Stimulated activated naive CD4-positive, alpha-beta T cell (primary cell): Measurements from ENCODE around the gene REPIN1.
A peak's percentile ranks its signal among the peaks of the same experiment; 100 is the strongest.

Source experiments
- DNase-seq, 6 experiments: peaks; one replicate each; lab custom pipeline; 2025; lab: John Stamatoyannopoulos, UW

REPIN1 gene

DNA sequence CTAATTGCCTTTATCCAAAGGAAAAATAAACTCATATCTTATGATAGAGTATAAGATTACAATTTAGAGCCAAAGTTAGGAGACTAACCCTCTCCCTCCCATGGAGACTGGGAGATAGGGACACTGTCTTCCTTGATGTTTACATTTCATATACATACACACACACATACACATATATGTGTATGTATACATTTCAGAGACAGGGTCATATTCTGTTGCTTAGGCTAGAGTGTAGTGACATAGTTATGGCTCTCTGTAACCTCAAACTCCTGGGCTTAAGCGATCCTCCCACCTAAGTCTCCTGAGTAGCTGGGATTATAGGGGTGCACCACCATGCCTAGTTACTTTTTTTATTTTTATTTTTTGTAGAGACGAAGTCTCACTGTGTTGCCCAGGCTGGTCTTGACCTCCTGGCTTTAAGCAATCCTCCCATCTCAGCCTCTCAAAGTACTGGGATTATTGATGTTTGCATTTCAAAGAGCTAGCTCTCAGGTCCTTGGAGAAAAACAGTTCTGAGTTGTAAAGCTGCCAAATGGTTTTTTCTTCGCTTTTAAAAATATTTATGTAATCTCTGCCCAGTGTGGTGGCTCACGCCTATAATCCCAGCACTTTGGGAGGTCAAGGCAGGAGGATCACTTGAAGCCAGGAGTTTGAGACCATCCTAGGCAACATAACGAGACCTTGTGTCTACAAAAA lies 8.1 kb upstream of the REPIN1 start:
- no peak for DNase-seq

DNA sequence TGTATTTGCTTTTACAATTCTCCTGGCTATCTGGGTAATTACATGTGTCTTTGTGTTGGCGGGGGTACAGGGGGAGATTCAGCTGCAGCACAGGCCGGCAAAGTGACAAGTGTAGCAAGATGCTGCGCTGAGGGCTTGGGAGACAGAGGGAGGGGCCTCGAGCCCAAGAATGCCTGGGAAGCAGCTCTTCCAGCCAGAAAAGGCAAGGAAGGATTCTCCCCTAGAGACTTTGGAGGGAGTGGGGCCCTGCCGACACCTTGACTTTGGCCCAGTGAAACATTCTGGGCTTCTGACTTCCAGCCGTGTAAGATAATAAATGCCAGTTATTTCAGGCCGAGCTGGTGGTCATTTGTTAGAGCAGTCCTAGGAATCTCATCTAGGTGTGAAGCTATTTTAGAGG lies 7.2 kb upstream of the REPIN1 start:
- no peak for DNase-seq

DNA sequence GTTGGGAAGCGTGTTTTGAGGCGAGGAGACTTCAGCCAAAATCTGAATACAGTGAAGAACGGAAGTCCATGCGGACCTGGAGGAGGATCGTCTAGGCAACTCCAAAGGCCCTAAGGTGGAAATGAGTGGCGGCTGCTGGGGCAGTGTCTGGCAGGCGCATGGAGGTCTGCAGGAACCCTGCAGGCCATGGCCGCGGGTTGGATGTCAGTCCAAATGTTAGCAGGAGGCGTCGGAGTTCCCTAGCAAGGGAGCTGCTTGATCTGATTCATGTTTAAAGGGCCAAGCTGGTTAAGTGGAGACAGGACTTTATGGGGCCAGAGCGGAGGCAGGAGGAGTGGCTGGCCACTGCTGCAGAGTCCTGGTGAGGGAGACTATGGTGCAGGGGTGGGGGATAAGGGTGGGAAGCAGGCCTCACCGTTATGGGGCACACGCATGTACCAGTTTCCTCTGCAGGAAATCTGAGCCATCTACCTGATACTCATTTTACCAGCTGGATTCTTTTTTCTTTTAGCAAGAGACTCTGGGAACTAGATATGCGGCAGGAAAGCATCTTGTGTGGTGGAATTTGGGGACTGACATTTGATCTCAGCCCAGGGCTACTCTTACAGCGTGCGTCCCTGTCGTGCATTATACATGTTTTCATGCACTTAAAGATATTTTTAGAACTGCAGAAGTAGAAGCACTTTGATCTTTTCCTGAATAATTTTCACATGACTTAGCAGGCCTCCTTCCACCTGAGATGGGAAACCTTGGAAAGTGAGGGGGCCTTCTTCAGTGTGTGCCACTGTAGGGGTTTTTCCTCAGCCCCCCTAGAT lies 6.6 kb upstream of the REPIN1 start:
- no peak for DNase-seq

- DNase-seq, result no peak
Measured at GRCh38 chr7:150363370-150363769, 5.3 kb upstream of the REPIN1 start.

DNA sequence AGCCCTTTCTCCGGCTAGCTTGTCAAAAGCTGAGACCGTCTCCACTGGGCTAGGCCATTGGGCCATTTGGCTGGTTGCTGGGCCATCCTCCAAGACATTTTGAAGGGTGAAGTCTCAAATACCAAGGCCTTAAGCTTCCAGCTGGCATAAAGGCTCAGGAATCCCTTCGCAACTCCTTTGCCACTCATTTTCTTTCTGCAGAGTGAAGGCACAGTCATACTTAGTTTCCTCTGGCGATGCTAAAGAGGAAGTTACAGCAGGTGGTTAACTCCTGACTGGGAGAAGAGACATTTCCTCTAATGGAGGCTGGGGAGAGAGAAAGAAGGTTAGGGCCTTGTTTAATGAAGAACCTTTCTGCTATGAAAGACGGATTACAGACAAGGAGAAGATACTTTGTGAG lies 4.8 kb upstream of the REPIN1 start:
- no peak for DNase-seq

- DNase-seq, result no peak
Measured at GRCh38 chr7:150365194-150365593, 3.4 kb upstream of the REPIN1 start.

GRCh38 chr7:150365673-150366398 lies 2.8 kb upstream of the REPIN1 start:
- DNase-seq, result peak in 1 of 6 experiments; percentile 8

GRCh38 chr7:150367677-150368095 lies 936 bp upstream of the REPIN1 start:
- no peak for DNase-seq

- DNase-seq, result peak; percentile 65 to 86 (median 70)
Measured at GRCh38 chr7:150368884-150369747, 494 bp downstream of the REPIN1 start.

DNA sequence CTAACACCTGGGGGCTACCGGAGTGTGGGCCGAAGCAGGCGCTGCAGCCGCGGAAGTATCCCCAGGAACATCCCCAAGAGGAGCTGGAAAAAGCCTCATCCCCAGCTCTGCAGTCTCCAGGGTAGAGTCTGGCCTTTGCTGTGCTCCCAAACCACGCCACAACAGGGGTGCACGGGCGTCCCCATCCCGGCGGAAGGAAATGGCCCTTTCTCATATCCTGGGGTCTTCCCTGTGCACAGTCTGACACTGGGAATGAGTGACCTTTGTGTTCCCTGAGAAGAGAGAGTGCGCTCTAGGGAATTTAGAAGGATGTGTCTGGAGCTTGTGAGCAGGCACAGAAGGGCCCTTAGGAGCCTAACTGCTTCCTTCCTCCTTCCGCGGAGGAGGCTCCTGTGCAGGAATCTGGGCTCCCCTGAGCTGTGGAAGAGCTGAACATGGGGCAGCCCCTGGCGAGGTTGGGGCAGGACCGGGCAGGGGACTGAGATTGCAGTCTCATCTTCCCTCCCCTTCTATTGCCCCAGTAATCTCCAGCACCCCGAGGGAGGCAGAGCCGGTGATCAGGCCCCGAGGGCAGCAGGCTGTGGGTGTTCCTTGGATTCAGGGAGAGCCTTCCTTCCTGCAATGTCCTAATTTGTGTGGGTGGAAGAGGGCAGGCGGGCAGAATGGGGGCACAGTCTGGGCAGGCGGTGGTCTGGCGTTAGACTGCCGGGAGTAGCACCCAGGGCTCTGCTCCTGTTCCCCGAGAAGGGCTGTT lies 1.3 kb downstream of the REPIN1 start:
- DNase-seq, result peak in 1 of 6 experiments; percentile 22

DNA sequence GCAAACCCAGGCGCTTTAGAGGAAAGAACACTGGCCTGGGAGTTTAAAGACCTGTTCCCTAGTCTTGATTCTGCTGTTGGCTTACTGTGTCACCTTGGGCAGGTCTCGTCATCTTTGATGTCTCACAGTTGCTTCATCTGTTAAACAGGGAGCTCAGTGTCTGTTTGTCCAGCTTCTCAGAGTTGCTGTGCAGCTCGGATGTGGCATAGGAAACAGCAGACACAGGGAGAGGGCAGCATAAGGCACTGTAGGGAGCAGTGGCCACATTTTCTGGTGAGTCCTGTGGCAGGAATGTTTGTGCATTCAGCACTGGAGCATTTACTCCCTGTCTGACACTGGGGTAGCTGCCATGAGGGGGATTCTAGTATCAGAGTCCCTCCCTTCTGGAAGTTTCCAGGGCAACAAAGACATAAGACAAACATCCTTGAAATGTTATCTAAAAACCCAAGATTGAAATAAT lies 2.0 kb downstream of the REPIN1 start:
- no peak for DNase-seq

DNA sequence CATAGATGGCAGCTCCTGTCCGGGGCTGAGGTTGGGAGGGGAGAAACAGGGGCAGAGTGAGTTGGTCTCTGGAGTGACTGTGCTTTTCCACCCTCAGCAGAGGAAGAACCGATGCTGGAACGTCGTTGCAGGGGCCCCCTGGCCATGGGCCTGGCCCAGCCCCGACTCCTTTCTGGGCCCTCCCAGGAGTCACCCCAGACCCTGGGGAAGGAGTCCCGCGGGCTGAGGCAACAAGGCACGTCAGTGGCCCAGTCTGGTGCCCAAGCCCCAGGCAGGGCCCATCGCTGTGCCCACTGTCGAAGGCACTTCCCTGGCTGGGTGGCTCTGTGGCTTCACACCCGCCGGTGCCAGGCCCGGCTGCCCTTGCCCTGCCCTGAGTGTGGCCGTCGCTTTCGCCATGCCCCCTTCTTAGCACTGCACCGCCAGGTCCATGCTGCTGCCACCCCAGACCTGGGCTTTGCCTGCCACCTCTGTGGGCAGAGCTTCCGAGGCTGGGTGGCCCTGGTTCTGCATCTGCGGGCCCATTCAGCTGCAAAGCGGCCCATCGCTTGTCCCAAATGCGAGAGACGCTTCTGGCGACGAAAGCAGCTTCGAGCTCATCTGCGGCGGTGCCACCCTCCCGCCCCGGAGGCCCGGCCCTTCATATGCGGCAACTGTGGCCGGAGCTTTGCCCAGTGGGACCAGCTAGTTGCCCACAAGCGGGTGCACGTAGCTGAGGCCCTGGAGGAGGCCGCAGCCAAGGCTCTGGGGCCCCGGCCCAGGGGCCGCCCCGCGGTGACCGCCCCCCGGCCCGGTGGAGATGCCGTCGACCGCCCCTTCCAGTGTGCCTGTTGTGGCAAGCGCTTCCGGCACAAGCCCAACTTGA lies 2.7 kb downstream of the REPIN1 start:
- DNase-seq, result no peak

GRCh38 chr7:150371996-150372270 lies 3.3 kb downstream of the REPIN1 start:
- no peak for DNase-seq

- no peak for DNase-seq
Measured at GRCh38 chr7:150372271-150373048, 3.8 kb downstream of the REPIN1 start.

GRCh38 chr7:150373049-150373801 lies 4.6 kb downstream of the REPIN1 start:
- DNase-seq, result no peak

DNA sequence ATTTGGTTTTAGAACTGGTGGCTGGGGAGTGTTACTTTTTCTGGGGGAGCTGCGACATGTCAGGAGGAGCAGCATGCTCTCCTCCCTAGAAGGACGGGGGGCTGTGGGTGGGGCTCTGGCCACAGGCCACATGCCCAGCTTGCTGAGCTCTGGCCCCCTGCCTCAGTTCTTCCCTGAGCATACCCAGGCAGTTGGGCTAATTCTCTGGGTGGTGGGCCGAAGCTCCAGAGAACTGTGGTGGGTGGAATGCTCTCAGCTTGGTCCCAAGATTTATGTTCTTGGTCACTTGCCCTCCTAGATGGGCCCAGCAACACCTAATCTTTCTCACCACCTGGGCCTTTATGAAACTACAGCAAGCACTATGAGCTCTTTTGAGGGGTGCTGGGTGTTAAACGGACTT lies 5.4 kb downstream of the REPIN1 start:
- DNase-seq, result no peak

DNA sequence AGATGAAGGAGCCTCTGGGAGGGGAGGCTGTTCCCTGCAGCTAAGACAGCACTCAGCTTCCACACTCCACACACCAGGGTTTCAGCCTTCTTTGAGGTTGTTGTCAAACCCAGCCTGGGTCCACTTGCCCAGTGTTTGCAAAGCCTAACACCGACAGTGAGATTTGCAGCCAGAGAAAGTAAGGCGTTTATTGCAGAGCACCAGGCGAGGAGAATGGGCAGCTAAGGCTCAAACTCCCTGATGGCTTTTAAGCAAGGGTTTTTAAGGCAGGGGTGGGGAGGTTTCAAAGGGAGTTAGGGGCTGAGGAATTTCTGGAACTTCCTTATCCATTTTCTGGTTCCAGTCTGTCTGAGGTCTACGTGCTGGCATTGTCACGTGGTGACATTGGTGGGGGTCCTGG lies 5.8 kb downstream of the REPIN1 start:
- DNase-seq, result no peak

DNA sequence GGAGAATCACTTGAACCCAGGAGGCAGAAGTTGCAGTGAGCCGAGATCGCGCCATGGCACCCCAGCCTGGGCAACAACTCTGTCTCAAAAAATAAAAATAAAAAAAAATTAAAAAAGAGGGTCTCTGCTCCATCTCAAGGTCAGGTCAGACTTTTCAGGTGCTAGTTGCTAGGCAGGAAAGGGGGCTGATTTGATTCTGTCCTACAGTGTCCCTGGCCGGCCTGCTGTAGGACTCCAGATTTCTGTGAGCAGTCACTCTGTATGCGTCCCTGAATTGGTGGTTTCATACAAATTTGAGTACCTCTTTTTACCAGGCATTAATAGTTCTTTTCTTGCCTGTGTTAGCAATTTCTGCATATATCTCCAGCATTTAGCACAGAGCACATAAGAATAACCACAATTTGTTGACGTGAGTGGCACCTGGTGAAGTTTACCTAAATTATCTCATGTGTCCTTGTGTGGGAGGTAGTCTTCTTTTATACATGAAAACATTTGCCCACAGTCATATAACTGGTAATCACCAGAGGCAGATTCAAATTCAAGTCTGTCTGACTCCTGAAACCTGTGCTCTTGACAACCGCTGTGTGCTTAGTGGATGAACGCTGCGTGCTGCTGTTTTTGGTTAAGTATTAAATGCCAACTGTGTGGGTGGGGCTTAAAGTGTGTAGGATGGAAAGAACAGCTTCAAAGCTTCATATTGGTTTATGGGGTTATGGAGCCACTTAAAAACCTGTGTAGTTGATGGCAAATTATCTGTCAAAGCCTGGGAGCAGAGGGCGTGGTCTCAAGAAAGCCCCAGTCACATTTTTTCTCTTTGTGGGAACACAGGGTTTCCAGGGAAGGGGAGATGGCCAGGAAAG lies 7.3 kb downstream of the REPIN1 start:
- DNase-seq, result peak in 5 of 6 experiments; percentile 15 to 51 (median 19)
